ENCODE results near the gene PDE4B.

DNA sequence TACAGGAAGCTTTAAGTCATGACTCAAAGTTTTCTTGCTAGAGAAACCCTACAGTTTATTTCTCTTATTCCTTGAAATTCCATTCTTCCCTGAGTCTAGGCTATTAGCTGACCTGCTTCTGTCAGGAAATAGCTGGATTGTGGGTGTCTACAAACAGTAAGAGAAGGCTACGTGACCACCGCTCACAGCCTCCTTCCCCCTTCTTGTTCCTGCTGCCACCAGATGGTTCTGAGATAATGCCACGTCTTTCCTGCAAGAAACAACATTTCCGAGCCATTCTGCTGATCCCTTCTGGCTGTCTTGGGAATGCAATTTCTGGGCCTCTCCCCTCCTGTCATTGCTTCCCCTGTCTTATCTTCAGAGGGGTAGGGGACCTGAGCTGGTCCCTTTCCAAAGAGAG, 612.4 kb downstream of the PDE4B start:
- no peak for TF ChIP-seq CTCF (IDR thresholded peaks at IDR 0.05)
- TF ChIP-seq POLR2A (IDR thresholded peaks at IDR 0.05), result no peak
- TF ChIP-seq EP300 (IDR thresholded peaks at IDR 0.05), result no peak
- TF ChIP-seq POLR2AphosphoS5 (IDR thresholded peaks at IDR 0.05), result no peak

All from sigmoid colon (tissue), 4 donors.